GM23248 (cell line): Measurements from ENCODE around the gene CHST11.

Experiments used
- EZH2 ChIP-seq: fragments of 200-600 bp; sonication (generic); IDR thresholded peaks from 2 replicates; pipeline ENCODE4 v1.6.1; 2018; ENCODE audit warnings: antibody characterized with exemption, mild to moderate bottlenecking; ENCODE audit not compliant: insufficient read depth, poor library complexity, severe bottlenecking
- EZH2phosphoT487 ChIP-seq: fragments of 200-600 bp; sonication (generic); IDR thresholded peaks from 2 replicates; pipeline ENCODE4 v1.6.1; 2018; ENCODE audit warnings: antibody characterized with exemption, moderate library complexity, mild to moderate bottlenecking, low read depth; ENCODE audit not compliant: insufficient read depth

DNA sequence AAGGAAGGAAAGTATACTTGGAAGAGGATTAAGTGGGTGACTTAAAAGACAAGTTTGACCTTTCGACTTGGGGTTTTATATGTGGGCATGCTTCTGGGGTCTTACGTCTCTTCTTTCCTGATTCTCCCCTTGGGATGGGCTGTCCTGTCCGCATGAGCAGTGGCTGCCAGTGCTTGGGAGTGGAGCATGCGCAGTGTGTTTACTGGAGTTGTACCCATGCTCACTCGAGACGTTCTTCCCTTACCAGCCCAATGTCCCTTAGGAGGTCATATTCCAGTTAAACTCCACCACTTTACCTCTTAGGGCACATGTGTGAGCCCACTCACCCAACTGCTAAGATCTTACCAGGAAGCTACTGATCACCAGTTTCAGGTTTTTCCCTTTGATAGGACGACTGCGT lies 20.0 kb upstream of the CHST11 start:
- TF ChIP-seq EZH2phosphoT487 (no peak), EZH2 (no peak)
